ENCODE measurements around the gene PSMC3IP.
A peak's percentile ranks its signal among the peaks of the same experiment; 100 is the strongest.
"Not testable (repeated sequence)": the region's sequence is repeated elsewhere in the genome, so short reads cannot be mapped to it uniquely, and the experiment has no call there.

PSMC3IP gene, protein sequence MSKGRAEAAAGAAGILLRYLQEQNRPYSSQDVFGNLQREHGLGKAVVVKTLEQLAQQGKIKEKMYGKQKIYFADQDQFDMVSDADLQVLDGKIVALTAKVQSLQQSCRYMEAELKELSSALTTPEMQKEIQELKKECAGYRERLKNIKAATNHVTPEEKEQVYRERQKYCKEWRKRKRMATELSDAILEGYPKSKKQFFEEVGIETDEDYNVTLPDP

DNA sequence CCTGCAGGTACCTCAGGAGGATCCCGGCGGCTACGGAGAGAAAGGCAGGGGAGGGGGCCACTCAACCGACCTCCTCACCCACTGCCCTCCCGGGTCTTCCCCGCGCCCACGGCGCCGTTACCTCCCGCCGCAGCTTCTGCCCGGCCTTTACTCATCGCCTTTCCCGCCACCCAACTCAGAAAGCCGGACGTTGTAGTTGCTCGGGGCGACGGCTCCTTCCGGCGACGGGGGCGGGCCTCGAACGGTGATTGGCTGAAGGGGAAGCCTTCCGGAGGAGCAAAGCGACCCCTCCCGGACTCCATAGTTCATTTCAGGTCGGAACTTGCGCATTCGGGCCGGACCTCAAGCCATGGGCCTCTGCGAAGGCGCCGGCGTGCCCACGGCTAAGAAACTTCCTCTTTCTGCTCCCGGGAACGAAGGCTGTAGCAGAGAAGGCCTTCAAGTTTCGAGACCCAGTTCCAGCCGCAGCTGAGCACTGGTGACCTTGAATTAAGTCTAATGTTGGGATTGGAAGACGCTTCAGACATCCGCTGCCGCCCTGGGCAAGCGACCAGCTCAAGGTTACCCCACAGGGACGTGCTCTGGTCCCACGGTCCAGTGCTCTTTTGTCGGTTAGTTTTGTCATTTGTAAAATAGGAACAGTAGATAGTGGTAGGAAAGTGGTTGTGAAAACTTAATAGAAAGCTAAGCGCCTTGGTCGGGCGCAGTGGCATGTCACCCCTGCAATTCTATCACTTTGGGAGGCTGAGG lies at the start of gene PSMC3IP:
TSS of gene PSMC3IP (minus strand) at position 198 of the 750 bp plus-strand sequence. CDS start at position 155, 43 bp downstream.
- peak; percentile 94 for DNase-seq (ENCODE audit: low read depth)

DNA sequence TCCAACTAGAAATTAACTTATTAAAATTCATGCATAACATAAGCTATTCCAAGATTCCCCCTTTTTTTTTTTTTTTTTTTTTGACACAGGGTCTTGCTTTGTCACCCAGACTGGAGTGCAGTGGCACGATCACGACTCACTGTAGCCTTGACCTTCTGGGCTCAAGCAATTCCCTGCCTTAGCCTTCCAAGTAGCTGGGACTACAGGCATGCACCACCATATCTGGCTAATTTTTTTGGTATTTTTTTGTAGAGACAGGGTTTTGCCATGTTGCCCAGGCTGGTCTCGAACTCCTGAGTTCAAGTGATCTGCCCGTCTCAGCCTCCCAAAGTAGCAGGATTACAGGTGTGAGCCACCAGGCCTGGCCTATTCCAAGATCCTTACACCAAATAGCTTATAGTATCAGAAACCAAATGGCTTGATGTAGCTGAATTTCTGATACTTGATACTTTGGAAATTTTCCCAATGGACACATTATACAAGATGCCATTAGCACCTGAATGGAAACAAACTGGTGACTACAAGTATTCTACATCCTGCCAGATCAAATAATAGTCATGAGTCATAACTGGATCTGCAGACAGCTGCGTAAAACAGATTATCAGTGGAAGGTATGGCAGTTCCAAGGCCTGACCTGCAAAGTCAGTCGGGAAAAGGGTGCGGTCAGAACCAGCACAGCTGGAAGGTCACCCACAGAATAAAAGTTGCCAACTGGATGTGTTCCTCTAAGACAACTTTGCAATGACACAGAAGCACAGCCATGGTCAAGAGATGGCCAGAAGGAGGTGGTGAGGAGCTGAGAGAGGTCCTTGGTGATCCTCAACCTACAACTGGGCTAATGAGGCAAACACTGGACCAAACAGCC lies 46.4 kb upstream of the PSMC3IP start:
- DNase-seq (ENCODE audit: low read depth) = no peak

GRCh38 chr17:42623271-42623670 lies 45.7 kb upstream of the PSMC3IP start:
- no peak for DNase-seq (ENCODE audit: low read depth)

GRCh38 chr17:42621987-42622386 lies 44.5 kb upstream of the PSMC3IP start:
- not testable (repeated sequence) for DNase-seq (ENCODE audit: low read depth)

DNA sequence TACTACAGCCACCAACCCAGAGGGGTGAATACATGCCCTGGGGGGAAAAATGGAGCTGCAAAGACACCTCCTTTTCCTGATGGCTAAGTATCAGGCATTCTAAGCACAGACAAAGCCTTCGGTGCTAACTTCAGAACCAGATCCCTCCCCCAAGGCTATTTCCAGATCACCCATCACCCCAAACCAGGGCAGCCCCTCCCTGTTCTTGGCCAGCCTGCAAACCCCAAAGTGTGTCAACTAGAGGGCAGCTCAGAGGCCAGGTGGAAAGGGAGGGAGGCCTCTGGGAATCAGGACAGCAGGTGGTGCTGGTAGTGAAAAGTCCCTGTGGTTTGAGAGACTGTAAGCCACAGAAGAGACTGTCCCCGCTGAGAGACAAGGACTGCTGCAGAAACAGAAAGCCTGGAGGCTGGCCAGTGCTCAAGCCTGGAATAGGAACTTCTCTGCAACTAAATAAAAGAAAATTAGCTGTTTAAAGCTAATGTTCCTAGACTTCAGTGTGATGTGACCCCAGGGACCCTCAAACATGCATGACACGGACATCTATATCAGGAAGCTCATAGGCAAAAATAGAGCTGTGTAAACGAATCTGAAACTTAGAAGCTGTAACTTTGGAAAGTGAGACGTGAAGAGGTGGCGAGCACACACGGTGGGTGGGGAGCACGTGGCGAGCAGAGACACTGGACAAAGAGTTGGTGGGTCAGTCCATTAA lies 41.1 kb upstream of the PSMC3IP start:
- DNase-seq (ENCODE audit: low read depth) = no peak

GRCh38 chr17:42617956-42618431 lies 40.5 kb upstream of the PSMC3IP start:
- no peak for DNase-seq (ENCODE audit: low read depth)

DNA sequence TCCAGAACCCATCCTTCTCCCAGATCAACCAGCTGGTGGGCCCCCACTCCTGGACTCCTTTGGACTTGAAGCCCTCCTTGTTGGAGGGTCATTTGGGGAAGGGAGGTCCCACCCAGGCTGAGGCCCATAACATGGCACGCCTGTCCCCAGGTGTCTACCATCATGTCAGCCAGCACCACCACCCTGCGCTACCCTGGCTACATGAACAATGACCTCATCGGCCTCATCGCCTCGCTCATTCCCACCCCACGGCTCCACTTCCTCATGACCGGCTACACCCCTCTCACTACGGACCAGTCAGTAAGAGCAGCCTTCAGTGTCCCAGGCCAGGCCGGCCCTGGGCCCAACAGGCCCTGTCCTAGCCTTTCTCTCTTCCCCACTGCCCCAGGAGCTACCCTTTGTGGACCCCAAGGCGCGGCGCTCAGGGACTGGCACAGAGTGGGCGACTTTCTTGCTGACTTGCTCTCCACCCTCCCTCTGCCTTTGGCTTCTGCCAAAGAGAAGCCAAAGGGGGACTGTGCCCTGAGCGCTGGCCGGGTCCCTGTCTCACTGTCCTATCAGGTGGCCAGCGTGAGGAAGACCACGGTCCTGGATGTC lies 36.3 kb upstream of the PSMC3IP start:
- DNase-seq (ENCODE audit: low read depth) = no peak

DNA sequence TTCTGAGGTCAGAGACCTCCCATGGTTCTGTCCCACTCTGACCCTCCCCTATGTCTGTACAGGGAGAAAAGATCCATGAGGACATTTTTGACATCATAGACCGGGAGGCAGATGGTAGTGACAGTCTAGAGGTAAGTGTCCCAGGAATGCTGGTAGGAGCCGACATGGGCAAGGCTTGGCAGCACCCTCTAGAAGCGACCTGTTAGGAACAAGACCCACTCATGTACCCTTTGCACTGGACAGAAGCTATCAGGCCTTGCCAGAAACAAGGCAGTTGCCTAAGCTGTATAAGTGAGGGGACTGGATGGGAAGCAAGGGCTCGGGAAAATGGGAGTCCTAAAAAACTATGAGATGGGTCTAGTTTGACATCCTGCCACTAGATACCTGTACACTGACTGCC lies 34.5 kb upstream of the PSMC3IP start:
- DNase-seq (ENCODE audit: low read depth) = no peak

DNA sequence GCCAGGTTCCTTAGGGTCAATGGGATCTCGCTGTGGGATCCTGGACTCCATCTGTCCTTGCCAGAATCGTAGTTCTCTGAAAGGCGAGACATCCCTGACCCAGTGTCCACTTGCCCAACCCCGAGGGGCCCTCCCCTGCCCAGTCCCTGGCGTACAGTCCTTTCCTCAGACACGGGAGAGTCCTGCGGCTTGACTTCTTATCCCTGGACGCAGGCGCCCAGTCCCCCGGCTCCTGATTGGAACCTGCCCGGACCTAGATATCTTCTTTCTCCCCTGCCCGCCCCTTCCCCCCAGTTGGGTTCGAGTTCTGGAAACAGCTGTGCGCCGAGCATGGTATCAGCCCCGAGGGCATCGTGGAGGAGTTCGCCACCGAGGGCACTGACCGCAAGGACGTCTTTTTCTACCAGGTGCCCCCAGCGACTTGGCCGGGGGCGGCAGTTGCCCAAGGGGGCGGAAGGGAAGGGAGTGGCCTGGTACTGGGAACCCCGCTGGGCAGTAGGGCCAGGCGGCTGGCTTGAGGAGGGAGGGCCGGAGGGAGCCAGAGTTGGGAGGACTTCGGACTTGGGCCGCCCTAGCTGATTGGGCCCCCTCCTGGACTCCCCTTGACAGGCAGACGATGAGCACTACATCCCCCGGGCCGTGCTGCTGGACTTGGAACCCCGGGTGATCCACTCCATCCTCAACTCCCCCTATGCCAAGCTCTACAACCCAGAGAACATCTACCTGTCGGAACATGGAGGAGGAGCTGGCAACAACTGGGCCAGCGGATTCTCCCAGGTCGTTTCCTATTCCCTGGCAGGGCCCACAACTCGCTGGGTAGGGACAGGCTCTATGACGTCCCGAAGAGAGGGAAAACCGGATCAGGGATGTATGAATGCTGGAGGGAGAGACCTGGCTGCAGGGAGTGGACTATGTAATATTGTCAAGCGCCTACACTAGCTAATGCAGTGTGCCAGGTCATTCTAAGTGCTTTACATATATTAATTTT lies 32.6 kb upstream of the PSMC3IP start:
- peak; percentile 5 for DNase-seq (ENCODE audit: low read depth)

DNA sequence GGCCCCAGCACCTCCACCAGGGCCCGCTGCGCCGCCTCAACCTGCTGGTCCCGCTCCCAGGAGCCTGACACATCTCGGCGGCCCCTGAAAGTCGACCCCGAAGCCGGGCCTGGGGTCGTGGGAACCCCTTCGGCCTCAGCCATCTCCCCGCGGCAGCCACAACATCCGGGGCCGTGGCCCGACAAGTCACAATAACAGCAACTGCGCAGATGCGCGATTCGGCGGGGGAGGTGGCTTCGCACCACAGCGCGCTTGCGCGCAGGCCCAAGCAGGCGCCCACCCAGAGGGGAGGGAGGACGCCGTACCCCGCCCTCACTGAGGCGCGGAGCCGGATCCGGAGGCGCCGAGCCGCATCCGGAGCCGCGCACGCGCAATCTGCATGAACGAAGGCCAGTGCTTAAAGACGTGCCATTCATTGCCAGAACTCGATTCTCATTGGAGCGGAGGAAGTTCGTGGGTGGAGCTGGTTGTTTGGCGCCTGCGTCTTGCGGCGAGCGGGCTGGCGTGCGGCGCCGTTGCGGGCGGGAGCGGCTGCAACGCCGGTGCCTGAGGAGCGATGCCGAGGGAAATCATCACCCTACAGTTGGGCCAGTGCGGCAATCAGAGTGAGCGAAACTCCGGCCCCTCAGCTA lies 31.8 kb upstream of the PSMC3IP start, which contains the start of the genes RETREG3 and TUBG1:
TSS of gene RETREG3 (minus strand) at position 193 of the 632 bp plus-strand sequence. CDS start at position 143, 50 bp downstream.
TSS of gene TUBG1 (plus strand) at position 502 of the 632 bp plus-strand sequence. CDS start at position 557, 55 bp downstream.
- peak; percentile 100 for DNase-seq (ENCODE audit: low read depth)

DNA sequence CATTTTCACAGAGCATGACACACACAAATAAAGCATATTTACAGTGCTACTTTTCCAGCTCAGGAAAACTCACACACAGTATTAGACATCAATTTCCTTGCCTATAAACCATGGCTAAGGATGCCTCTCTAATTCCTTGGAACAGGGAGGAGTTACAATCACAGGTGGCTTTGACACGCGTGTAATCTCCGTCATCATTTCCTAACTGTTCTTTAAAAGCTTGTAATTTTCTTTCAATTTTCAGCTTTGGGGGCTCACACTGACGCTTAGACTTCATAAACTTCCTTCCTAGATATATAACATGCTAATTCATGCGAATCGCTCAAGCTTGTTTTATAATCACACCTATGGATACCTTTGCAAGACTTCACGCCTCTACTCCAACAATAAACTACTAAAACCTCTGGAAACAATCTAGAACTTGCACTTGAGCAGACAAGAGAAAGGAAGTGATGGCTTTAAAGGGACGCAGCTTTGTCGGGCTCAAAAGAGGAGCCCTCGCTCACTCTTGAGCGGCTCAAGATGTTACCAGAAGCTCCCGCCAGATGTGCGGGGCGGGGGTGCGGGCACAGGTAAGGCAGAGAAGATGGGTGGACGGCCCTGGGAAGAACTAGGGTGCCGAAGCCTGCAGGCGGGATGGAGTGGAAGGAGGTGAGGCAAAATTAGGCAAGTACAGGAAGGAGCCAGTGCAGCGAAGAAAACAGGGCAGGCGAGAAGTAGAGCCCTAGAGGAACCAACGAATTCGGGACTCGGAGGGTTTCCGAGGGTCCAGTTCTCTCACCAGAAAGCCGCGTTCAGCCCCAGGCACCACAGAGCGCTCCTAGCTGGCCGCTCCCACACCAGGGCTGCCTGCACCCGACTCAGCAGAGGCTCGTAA lies 31.0 kb upstream of the PSMC3IP start:
- DNase-seq (ENCODE audit: low read depth) = no peak

GRCh38 chr17:42607769-42608168 lies 30.2 kb upstream of the PSMC3IP start:
- DNase-seq (ENCODE audit: low read depth) = no peak

DNA sequence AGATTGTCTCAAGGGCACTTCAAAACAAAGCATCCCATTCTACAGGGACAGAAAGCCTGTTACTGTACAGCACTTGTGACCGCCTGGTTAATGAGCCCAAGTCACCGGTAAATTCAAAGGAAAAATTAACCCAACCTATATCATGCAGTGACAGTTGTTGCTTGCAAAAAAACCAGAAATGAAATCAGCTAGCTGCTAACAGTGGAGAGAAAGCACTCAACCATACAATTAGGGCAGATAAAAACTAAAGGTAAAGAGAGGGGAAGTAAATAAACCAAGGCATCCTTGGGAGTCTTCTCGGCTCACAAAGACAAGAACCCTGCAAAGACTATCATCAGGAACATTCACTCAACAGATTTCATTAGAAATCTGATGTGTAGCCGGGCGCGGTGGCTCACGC lies 25.8 kb upstream of the PSMC3IP start:
- DNase-seq (ENCODE audit: low read depth) = no peak

- no peak for DNase-seq (ENCODE audit: low read depth)
Measured at GRCh38 chr17:42598905-42599304, 21.4 kb upstream of the PSMC3IP start.

- DNase-seq (ENCODE audit: low read depth) = no peak
Measured at GRCh38 chr17:42596386-42596785, 18.9 kb upstream of the PSMC3IP start.

DNA sequence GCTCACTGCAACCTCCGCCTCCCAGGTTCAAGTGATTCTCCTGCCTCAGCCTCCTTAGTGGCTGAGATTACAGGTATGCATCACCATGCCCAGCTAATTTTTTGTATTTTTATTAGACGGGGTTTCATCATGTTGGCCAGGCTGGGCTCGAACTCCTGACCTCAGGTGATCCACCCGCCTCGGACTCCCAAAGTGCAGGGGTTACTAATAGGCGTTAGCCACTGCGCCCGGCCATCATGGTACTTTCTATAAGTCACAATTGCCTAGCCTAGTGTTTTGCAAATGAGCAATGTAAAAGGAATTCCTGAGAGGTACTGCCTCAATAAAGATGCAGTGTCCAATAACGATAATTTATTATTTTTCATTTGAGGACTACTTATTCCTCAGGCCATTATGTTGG lies 13.9 kb upstream of the PSMC3IP start:
- no peak for DNase-seq (ENCODE audit: low read depth)

DNA sequence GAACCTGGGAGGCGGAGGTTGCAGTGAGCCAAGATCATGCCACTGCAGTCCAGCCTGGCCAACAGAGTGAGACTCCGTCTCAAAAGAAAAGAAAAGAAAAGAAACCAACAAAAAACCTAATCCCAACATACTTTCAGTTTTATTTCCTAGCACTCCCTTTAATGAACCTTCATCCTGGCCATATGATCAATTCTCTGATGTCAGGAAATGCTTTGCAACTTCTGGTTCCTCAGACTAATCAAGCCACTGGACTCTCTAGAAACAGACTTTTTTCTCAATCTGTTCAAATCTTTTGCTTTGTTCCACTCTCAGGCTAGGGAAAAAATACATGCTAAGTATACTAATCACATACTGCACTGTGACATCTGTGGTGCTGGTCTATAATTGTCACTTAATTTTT lies 13.4 kb upstream of the PSMC3IP start:
- no peak for DNase-seq (ENCODE audit: low read depth)

DNA sequence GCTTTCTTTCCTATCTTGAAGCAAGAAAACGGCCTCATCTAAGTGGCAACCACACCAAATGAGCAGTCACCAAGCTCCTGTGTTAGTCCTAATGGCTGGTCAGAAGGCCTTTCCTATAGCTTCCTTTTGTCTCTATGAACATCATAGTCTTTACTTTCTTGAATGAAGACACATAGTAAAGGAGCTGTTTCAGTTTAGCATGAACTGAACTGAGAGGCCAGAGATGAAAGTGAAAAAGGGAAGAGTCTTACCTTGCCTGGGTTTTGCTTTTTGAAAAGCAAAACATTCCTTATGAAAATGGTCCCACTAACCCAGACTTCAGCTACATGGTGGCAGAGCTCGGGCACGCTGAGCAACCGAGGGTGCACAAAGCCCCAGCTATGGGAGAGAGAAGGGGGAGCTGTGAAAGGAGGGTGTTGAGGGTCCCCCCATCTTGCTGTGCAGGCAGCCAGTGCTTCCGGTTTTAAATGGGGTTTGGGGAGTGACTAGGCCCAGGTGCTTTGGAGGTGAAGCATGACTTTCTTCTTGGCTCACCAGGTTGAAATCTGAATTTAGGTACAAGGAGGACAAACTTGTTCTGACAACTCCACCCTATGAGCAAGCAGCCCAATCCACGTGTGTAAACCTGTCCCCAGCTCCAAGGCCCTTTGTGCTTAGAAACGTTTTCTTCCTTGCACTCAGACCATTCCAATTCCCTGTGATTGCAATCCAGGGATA lies 9.1 kb upstream of the PSMC3IP start:
- DNase-seq (ENCODE audit: low read depth) = no peak

Measured in activated T-cell treated with anti-CD3 and anti-CD28 coated beads for 48 hours (primary cell).